Caco-2 (cell line): ENCODE measurements around the gene DLL1. TPM values are rescaled to one million over a fixed set of nuclear protein-coding genes. Genes with fewer than 3 reads are reported as not detected.
A peak's percentile ranks its signal among the peaks of the same experiment; 100 is the strongest.

ENCODE experiments used
- BruUV-seq: library from RNA; stranded (reverse); fragments of 400-500 nt; replicated peaks from 2 replicates; lab custom pipeline; 2021; lab: Mats Ljungman, UMichigan
- CTCF ChIA-PET: fragments of 300-600 bp; sonication (Branson Sonifier 250); formaldehyde crosslinking; loops from one replicate; lab custom pipeline; 2022; ENCODE audit warnings: antibody characterized with exemption; lab: Charles Lee
- POLR2A ChIA-PET: fragments of 300-600 bp; sonication (Branson Sonifier 250); formaldehyde crosslinking; loops from one replicate; lab custom pipeline; 2022; ENCODE audit warnings: antibody characterized with exemption; lab: Charles Lee
- DNase-seq, 2 experiments: peaks; one replicate each; pipeline versions ENCODE4 v3.0.0 to v3.0.0-alpha.2; 2020 to 2022
- H3K27me3 ChIP-seq: replicated peaks from 2 replicates; pipeline ENCODE4 v1.6.0; 2011; ENCODE audit warnings: low read length; ENCODE audit not compliant: control insufficient read depth, insufficient read depth
- H3K36me3 ChIP-seq: 2 replicates; pipeline ENCODE4 v1.5.1; 2011; ENCODE audit warnings: low read length; ENCODE audit not compliant: control insufficient read depth, insufficient read depth
- H3K4me1 ChIP-seq: fragments of 250-450 bp; sonication (Bioruptor Pico); 2 replicates; pipeline ENCODE4 v1.5.1; 2020; ENCODE audit warnings: mild to moderate bottlenecking
- H3K4me3 ChIP-seq: 2 replicates; pipeline ENCODE4 v1.5.1; 2011; ENCODE audit warnings: low read depth, mild to moderate bottlenecking, control low read depth, low read length
- H3K9me3 ChIP-seq: fragments of 250-450 bp; sonication (Bioruptor Pico); 2 replicates; pipeline ENCODE4 v1.5.1; 2020; ENCODE audit warnings: mild to moderate bottlenecking, moderate library complexity
- H3K27ac Mint-ChIP-seq: one replicate; pipeline ENCODE4 v1.8.0; 2022; ENCODE audit warnings: mixed read lengths; ENCODE audit not compliant: unreplicated experiment
- H3K27me3 Mint-ChIP-seq: one replicate; pipeline ENCODE4 v1.8.0; 2022; ENCODE audit warnings: mixed read lengths; ENCODE audit not compliant: insufficient read depth, unreplicated experiment
- H3K36me3 Mint-ChIP-seq: one replicate; pipeline ENCODE4 v1.8.0; 2022; ENCODE audit warnings: mild to moderate bottlenecking, mixed read lengths; ENCODE audit not compliant: insufficient read depth, unreplicated experiment
- H3K4me1 Mint-ChIP-seq: one replicate; pipeline ENCODE4 v1.8.0; 2022; ENCODE audit warnings: low read depth, mixed read lengths; ENCODE audit not compliant: unreplicated experiment
- H3K4me3 Mint-ChIP-seq: one replicate; pipeline ENCODE4 v1.8.0; 2022; ENCODE audit warnings: mild to moderate bottlenecking, moderate library complexity, mixed read lengths; ENCODE audit not compliant: unreplicated experiment
- H3K9me3 Mint-ChIP-seq: one replicate; pipeline ENCODE4 v1.8.0; 2022; ENCODE audit warnings: mixed read lengths; ENCODE audit not compliant: unreplicated experiment
- intact Hi-C: fragments of 100-400 bp; cut with micrococcal nuclease; formaldehyde crosslinking; loops from one replicate; pipeline ENCODE4 v1.10.0; 2022; ENCODE audit not compliant: unreplicated experiment
- total RNA-seq: library from RNA; stranded (reverse); gene quantifications from 2 replicates; pipeline ENCODE4 v1.2.3, GENCODE V29; 2022
- TF ChIP-seq, protein P1 (sequence below), 2 experiments: fragments of 200-600 bp in 1 of 2; IDR thresholded peaks; 1 replicate in 1 of 2; 2 replicates in 1 of 2; pipeline versions ENCODE4 v1.5.1 to v1.8.0; 2011 to 2022; ENCODE audit warnings: antibody characterized with exemption in 1 of 2, control low read depth in 1 of 2, inconsistent platforms in 1 of 2, low read depth in 1 of 2, low read length in 1 of 2, mild to moderate bottlenecking in 1 of 2, moderate library complexity in 1 of 2; ENCODE audit not compliant: insufficient read depth in 1 of 2, severe bottlenecking in 1 of 2, unreplicated experiment in 1 of 2

DLL1 gene
- total RNA-seq, 1 experiment from 2014 or later: 6.6 TPM

DNA sequence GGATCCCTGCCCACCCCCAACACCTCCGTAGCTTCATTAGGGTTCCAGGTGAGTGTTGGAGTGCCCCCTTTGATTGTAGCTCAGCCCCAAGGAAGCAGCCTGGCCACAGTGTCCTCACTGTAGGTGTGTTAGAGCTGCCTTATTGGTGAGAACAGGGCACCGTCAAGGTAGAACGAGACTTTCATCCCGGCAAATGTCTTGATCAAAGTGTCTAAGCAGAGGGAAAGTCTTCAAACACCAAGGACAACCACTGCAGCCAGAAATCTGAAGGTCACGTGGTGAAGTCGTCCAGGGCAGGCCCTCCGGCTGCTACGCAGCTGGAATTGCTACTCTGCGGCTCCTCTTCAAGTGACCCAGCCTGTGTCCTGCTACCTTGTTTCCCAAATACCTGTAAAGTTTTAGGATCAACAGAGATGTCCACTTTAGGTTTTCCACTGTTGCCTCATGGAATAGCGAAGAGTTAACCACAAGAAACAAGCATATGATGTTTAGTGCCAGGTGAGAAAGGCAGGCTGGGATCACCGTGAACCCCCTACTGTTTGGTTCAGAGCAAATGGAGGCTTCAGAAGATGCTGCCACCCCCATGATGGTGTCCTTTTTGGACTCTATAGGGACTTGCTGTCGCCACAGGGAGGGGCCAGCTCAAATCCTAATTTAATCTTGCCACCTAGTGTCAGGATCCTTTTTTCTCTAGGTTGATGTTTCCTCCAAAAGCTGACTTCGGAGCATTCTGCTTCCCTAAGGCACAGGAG, 1.7 kb upstream of the DLL1 start:
- Histone ChIP-seq H3K4me1 (peaks cover 34% of the 10 kb centered on the region), H3K4me3 (peak overlapping the region; percentile 62; the same call in 1 of the 2 replicates), H3K9me3 (no peaks in the 10 kb centered on the region), H3K36me3 (no peaks in the 10 kb centered on the region), H3K27me3 (peaks cover 7% of the 10 kb centered on the region)
- peaks cover 18% of the 10 kb centered on the region for H3K4me1 Mint-ChIP-seq
- peak overlapping the region; percentile 90 for H3K4me3 Mint-ChIP-seq
- intact Hi-C loops: loop anchor here (1.0 to 10.0 kb wide), 8 partner anchors 138 to 1335 kb away; partner anchors contain the start of genes C6orf120 and WDR27
- no peaks in the 10 kb centered on the region for H3K9me3 Mint-ChIP-seq
- no peak overlapping the region for H3K27ac Mint-ChIP-seq
- peaks cover 34% of the 10 kb centered on the region for H3K27me3 Mint-ChIP-seq
- ChIA-PET POLR2A (no interaction called here), CTCF (interaction anchor here (0.6 to 3.4 kb wide), 6 partner anchors 11 to 502 kb away, joined by 3 to 16 read pairs (median 4); no protein-coding TSS in a partner anchor)
- TF ChIP-seq, protein P1, sequence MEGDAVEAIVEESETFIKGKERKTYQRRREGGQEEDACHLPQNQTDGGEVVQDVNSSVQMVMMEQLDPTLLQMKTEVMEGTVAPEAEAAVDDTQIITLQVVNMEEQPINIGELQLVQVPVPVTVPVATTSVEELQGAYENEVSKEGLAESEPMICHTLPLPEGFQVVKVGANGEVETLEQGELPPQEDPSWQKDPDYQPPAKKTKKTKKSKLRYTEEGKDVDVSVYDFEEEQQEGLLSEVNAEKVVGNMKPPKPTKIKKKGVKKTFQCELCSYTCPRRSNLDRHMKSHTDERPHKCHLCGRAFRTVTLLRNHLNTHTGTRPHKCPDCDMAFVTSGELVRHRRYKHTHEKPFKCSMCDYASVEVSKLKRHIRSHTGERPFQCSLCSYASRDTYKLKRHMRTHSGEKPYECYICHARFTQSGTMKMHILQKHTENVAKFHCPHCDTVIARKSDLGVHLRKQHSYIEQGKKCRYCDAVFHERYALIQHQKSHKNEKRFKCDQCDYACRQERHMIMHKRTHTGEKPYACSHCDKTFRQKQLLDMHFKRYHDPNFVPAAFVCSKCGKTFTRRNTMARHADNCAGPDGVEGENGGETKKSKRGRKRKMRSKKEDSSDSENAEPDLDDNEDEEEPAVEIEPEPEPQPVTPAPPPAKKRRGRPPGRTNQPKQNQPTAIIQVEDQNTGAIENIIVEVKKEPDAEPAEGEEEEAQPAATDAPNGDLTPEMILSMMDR (IDR thresholded peaks at IDR 0.05; ENCODE audit: insufficient read depth in 1 of 2, low read depth in 1 of 2, low read length in 1 of 2, severe bottlenecking in 1 of 2, unreplicated experiment in 1 of 2): peak in 1 of 2 experiments; percentile 8
- DNase-seq: peak in 1 of 2 experiments; percentile 42
- peaks cover 16% of the 10 kb centered on the region for H3K36me3 Mint-ChIP-seq
- no TSS peak for BruUV-seq

DNA sequence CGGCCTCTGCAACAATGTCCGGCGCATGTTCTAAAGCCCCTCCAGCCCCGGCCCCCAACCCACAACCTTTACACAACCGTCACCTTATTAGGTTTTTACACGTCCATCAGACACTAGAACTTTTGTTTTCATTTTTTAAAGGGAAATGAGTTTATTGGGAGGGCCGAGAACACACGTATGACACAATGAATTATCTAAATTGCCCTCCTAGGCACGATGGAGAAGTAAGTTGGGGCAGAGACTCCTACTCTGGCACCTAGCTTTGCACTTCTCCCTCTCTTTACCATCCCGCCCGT, 1.2 kb upstream of the DLL1 start:
- Mint-ChIP-seq H3K9me3 (no peaks in the 10 kb centered on the region), H3K27ac (no peak overlapping the region), H3K4me3 (peak overlapping the region; percentile 90), H3K36me3 (peaks cover 16% of the 10 kb centered on the region), H3K4me1 (peaks cover 18% of the 10 kb centered on the region), H3K27me3 (peaks cover 34% of the 10 kb centered on the region)
- TF ChIP-seq, protein P1 (IDR thresholded peaks at IDR 0.05; ENCODE audit: insufficient read depth in 1 of 2, low read depth in 1 of 2, low read length in 1 of 2, severe bottlenecking in 1 of 2, unreplicated experiment in 1 of 2): no peak
- intact Hi-C loops: loop anchor here (1.0 to 10.0 kb wide), 8 partner anchors 137 to 1335 kb away; partner anchors contain the start of genes C6orf120 and WDR27
- no peak for DNase-seq
- peak overlapping the region; percentile 62 for H3K4me3 ChIP-seq
- no TSS peak for BruUV-seq
- no peaks in the 10 kb centered on the region for H3K9me3 ChIP-seq
- CTCF ChIA-PET: interaction anchor here (0.6 to 3.4 kb wide), 7 partner anchors 11 to 502 kb away, joined by 3 to 16 read pairs (median 3); no protein-coding TSS in a partner anchor
- peaks cover 32% of the 10 kb centered on the region for H3K4me1 ChIP-seq
- peaks cover 7% of the 10 kb centered on the region for H3K27me3 ChIP-seq
- no peaks in the 10 kb centered on the region for H3K36me3 ChIP-seq
- POLR2A ChIA-PET: no interaction called here

DNA sequence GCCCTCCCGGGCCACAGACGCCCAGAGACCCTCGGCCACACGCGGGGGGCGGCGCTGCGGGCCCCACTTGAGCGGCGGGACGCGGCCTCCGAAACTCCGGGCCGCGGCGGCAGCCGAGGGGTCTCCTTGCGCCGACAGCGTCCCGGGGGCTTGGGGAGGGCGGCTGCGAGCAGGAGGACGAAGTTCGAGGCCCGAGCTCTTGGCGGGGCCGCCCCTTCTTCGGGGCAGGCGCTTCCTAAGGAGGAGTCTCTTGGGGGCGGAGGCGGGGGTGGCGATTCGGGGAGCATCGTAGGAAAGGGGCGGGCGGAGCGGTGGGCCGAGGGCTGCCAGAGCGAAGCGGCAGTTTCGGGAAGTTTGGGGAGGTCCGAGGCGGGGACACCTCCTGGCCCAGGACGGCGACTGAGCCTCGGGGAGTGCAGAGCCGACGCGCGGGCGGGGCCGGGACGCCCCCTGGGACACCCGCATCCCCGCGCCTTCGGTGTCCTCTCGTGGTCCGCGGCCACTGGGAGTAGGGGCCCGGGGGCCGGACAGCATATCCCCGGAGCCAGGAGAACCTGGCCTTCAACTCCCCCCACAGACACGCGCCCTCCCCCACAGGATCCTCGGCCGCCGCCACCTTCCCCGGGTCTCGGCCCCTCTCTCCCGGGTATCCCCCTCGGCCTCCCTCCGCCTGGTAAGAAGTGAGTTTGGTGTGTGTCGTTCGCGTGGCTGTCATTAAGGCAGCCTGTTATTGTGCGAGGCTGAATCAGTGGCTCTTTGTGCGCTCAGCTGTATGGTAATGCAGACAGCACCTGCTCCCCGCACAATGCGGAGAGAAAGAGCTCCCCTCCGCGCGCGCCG, 613 bp upstream of the DLL1 start:
- H3K4me1 Mint-ChIP-seq: peaks cover 18% of the 10 kb centered on the region
- POLR2A ChIA-PET: interaction anchor here (0.6 to 1.4 kb wide), 4 partner anchors 265 to 490 kb away, joined by 3 to 11 read pairs (median 8); no protein-coding TSS in a partner anchor

More for the DNA sequence above, 613 bp upstream of the DLL1 start:
- no TSS peak for BruUV-seq
- H3K27me3 ChIP-seq: peaks cover 7% of the 10 kb centered on the region
- H3K4me3 ChIP-seq: peak overlapping the region; percentile 62
- no peaks in the 10 kb centered on the region for H3K36me3 ChIP-seq
- peaks cover 28% of the 10 kb centered on the region for H3K4me1 ChIP-seq
- Mint-ChIP-seq H3K9me3 (no peaks in the 10 kb centered on the region), H3K27me3 (peaks cover 34% of the 10 kb centered on the region), H3K36me3 (peaks cover 16% of the 10 kb centered on the region), H3K27ac (no peak overlapping the region), H3K4me3 (peak overlapping the region; percentile 90)
- intact Hi-C loops: loop anchor here (1.0 to 10.0 kb wide), 8 partner anchors 137 to 1334 kb away; partner anchors contain the start of genes C6orf120 and WDR27
- CTCF ChIA-PET: interaction anchor here (0.6 to 3.4 kb wide), 9 partner anchors 11 to 598 kb away, joined by 3 to 16 read pairs (median 3); no protein-coding TSS in a partner anchor
- DNase-seq: peak; percentile 58 to 62
- H3K9me3 ChIP-seq: no peaks in the 10 kb centered on the region
- TF ChIP-seq, protein P1 (IDR thresholded peaks at IDR 0.05; ENCODE audit: insufficient read depth in 1 of 2, low read depth in 1 of 2, low read length in 1 of 2, severe bottlenecking in 1 of 2, unreplicated experiment in 1 of 2): peak in 1 of 2 experiments; percentile 16
